Hepatocyte (in vitro differentiated cells): ENCODE data around the gene CACNA1C.

Experiments used
- CTCF ChIP-seq: fragments of 200-600 bp; sonication (generic); IDR thresholded peaks from 2 replicates; pipeline ENCODE4 v1.5.1; 2016; ENCODE audit warnings: antibody characterized with exemption, mild to moderate bottlenecking; ENCODE audit not compliant: poor library complexity
- EZH2 ChIP-seq: fragments of 200-600 bp; sonication (generic); IDR thresholded peaks from 2 replicates; pipeline ENCODE4 v1.6.1; 2016; ENCODE audit warnings: antibody characterized with exemption, mild to moderate bottlenecking, borderline replicate concordance

GRCh38 chr12:2415568-2415944 is 362.8 kb downstream of the CACNA1C start:
- no peak for TF ChIP-seq CTCF
- TF ChIP-seq EZH2 = no peak
